Measurements from ENCODE around the gene SPI1.

SPI1 gene
- long read RNA-seq, donor 1, partial matches to known transcripts = 0 of 4 reads
- long read RNA-seq, donor 1, other reads (novel, unspliced or antisense) = 0 of 4 reads
- long read RNA-seq, donor 2, partial matches to known transcripts = 0 of 3 reads
- long read RNA-seq, donor 2, other reads (novel, unspliced or antisense) = 0 of 3 reads
- long read RNA-seq, donor 3, partial matches to known transcripts = 0 of 1 reads
- long read RNA-seq, donor 3, other reads (novel, unspliced or antisense) = 0 of 1 reads
- long read RNA-seq, donor 4, partial matches to known transcripts = 0 of 1 reads
- long read RNA-seq, donor 4, other reads (novel, unspliced or antisense) = 0 of 1 reads
- long read RNA-seq, donor 5, partial matches to known transcripts = 0 of 3 reads
- long read RNA-seq, donor 5, other reads (novel, unspliced or antisense) = 0 of 3 reads
- long read RNA-seq, donor 6, partial matches to known transcripts = 0 of 5 reads
- long read RNA-seq, donor 6, other reads (novel, unspliced or antisense) = 0 of 5 reads
- long read RNA-seq, donor 7, partial matches to known transcripts = 10 of 13 reads
- long read RNA-seq, donor 7, other reads (novel, unspliced or antisense) = 0 of 13 reads
- long read RNA-seq, donor 8 = 0 reads

- DNase-seq = no peak
These were observed at the start of gene SPI1 for GRCh38 chr11:47378010-47378835. Gene SPI1, minus strand, starts transcription at chr11:47378547. Its CDS starts 194 bp downstream, at chr11:47378353.

- DNase-seq = peak; percentile 99
These were observed 48.0 kb upstream of the SPI1 start, which contains the start of gene PSMC3 for GRCh38 chr11:47426062-47426956. Gene PSMC3, minus strand, starts transcription at chr11:47426439. Its CDS starts 160 bp downstream, at chr11:47426279.

- DNase-seq = no peak
These were observed 47.3 kb upstream of the SPI1 start for GRCh38 chr11:47425611-47426010.

GRCh38 chr11:47418454-47419259 lies 40.3 kb upstream of the SPI1 start:
- no peak for DNase-seq

GRCh38 chr11:47417712-47418111 lies 39.4 kb upstream of the SPI1 start:
- no peak for DNase-seq

- DNase-seq = no peak
These were observed 37.7 kb upstream of the SPI1 start for GRCh38 chr11:47415949-47416472.

- no peak for DNase-seq
These were observed 36.9 kb upstream of the SPI1 start for GRCh38 chr11:47415091-47415854.

- no peak for DNase-seq
These were observed 36.3 kb upstream of the SPI1 start for GRCh38 chr11:47414685-47415070.

- no peak for DNase-seq
These were observed 35.7 kb upstream of the SPI1 start for GRCh38 chr11:47413908-47414684.

- no peak for DNase-seq
These were observed 35.0 kb upstream of the SPI1 start for GRCh38 chr11:47413351-47413750.

GRCh38 chr11:47411884-47412746 lies 33.8 kb upstream of the SPI1 start:
- no peak for DNase-seq

- no peak for DNase-seq
These were observed 32.3 kb upstream of the SPI1 start for GRCh38 chr11:47410370-47411264.

GRCh38 chr11:47409440-47410369 lies 31.4 kb upstream of the SPI1 start:
- no peak for DNase-seq

- DNase-seq = peak; percentile 80
These were observed 30.5 kb upstream of the SPI1 start for GRCh38 chr11:47408598-47409439.
